HG03045 (cell line): ENCODE results near the gene MYO9B.

Experiments
- ATAC-seq: cut with Tn5 transposase; IDR thresholded peaks from one replicate; pipeline ENCODE4 v1.9.1; 2021; ENCODE audit warnings: mild to moderate bottlenecking, moderate library complexity; ENCODE audit not compliant: unreplicated experiment

The MYO9B gene

DNA sequence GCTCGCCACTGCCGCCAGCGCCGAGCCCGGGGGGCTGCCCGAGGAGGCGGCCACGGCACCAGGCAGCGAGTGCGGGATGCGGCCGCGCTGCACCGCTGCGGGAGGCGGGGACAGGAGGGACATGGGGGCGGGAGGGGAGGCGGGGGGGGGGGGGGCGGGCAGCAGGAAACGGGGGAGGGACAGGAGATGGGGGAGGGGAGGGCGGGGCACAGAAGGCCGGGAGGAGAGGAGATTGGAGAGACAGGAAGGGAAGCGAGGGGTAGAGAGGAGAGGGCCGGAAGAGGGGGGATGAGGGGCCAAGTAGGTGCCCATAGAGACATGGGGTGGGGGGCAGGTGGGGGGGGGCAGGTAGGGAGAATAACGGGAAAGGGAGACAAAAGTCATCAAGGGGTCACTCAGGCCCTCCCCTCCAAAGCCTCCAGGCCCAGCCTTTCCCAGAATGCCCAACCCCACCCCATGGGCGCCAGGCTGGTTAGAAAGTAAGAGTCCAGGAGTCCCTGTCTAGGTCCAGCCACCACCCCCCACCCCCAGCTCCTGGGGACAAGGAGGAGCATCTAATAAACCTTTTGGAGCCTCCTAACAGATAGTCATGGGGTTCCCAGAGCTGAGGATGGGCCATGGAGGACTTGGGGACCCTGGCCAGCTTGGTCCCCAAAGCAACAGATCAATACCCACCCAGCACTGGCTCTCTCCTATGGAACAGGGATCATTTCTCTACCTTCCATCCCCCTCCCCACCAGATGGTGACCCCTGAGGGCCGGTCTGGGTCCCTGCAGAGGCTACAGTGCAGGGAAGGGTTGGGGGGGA is 160.6 kb downstream of the MYO9B start:
- ATAC-seq = peak; percentile 12

- no peak for ATAC-seq
These were observed 161.4 kb downstream of the MYO9B start for GRCh38 chr19:17236811-17237543.

DNA sequence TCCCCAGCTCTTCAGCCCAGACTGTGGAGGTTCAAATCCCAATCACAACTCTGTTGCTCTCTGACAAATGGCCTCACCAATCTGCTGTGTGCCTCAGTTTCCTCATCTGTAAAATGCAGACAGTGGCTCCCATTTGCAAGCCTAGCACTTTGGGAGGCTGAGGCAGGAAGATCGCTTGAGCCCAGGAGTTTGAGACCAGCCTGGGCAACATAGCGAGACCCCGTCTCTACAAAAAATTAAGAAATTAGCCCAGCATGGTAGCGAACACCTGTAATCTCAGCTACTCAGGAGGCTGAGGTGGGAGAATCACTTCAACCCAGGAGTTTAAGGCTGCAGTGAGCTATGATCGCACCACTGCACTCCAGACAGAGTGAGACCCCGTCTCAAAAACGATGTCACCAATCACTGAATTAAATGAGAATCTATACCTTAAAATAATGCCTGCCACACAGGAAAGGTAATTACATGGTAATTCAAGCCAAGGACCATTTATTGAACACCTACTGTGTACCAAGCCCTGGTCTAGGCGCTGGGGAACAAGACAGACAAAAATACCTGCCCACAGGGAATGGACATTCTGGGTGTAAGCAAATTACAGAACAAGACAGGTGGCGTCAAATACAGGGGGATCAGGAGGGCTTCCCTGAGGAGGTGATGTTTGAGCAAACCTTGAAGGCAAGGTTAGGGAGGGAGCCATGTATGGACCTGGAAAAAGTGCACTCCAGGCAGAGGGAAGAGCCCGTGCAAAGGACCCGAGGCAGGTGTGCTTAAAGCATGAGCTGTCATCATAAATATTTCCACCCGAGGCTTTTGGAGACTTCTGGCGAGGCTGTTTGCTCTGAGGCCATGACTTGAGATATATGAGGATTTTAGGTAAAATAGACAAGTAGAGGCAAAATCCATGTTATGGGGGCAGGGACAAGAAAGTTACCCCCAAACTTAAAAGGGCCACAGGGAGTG is 162.4 kb downstream of the MYO9B start:
- no peak for ATAC-seq

DNA sequence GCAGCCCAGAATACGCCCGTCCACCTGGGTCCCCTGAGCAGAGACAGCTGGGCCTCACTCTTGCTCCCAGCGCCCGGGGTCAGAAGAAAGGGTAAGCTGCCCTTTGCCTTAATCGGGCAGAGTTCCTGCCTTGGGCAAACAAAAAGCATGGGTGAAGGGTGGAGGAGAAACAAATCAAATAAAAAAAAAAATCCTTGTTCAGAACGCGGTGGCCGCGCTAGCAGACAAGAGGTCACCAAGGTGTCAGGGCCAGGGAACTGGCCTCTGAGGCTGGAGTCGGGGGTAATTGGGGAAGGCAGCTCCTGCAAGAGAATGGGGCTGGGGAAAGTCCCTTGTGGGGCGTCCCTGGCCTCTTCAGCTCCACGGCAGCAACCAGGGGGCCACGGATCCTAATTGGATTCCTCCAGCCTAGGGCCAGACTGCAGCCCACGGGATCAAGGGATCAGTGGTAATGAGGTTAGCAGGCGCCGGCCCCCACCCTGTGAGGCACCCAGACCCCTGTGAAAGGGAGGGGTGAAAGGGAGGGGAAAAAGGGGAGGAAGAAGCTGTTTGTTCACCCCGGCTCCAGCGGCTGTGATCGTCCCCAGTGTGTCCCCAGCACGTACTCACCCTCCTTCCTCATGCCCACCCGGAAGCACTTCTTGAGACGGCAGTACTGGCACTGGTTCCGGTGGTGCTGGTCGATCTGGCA is 164.6 kb downstream of the MYO9B start:
- no peak for ATAC-seq

- ATAC-seq = no peak
These were observed 165.3 kb downstream of the MYO9B start for GRCh38 chr19:17240826-17241399.

DNA sequence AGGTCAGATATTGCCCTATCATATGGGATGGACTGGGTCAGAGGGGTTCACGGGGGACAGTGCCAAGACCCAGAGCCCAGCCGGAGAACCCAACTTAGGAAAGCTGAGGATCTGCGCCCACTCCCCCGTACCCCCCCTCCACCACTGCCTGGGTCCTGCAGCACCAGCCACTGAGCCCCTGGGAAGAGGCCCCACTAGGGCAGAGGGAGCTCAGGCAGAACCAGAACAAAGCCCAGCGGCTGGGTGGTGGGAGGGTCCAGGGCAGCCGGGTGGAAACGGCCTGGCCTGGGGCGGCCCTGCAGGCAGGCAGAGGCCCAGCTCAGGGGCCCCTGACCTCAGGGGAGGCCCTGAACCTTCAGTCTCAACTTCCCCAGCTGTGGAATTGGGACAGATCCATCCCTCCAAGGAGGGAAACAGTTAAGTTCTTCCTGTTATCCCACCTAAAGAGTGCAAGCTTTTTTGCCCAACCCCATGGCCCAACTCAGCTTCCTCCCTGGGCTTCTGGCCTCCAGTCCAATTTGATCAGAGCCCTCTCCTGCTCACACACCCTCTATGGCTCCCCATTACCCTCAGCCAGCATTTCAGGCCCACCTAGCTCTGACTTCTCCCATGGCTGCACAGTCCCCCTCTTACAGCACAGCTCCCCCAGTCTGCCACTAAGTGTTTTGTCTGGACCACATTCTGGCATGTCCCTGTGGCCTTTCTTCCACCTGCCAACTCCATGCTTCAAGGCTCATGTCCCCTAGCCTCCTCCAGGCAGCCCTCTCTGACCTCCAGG is 167.0 kb downstream of the MYO9B start:
- ATAC-seq = no peak

- ATAC-seq = no peak
These were observed 167.7 kb downstream of the MYO9B start for GRCh38 chr19:17243211-17243829.

DNA sequence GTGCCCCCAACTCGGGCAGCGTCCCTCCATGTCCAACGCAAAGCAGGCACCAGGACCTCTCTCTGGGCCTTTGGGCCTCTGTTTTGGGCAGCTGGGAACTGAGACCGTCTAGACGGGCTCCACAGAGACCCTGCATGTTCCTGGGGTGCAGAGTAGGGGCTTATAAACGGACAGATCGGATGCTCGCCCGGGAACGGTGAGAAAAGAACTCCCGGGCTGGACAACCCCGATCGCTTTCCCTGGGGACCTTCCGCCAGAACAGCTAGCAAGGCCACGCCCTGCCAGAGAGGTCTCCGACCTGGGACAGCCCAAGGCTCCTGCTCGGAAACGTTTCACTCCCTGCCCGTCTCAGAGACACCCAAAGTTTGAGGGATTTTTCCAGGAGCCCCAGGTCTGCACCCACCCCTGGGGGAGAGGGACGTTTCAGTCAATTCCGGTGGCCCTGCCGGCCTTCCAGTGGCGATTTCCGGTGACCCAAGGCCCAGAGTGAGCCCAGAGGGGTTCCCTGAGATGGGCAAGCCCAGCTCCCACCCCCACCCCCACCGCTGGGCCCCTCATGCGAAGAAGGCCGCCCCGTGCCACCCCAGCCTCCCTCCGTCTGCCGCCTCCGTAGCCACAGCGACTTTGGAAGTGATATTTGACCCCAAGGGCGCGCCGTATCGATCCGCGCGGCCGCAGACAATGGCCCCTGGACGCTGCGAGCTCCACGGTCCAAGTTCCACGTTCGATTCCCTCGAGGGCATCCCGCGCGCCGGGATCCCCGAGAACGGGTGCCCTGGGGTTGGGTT is 168.4 kb downstream of the MYO9B start:
- ATAC-seq = no peak

DNA sequence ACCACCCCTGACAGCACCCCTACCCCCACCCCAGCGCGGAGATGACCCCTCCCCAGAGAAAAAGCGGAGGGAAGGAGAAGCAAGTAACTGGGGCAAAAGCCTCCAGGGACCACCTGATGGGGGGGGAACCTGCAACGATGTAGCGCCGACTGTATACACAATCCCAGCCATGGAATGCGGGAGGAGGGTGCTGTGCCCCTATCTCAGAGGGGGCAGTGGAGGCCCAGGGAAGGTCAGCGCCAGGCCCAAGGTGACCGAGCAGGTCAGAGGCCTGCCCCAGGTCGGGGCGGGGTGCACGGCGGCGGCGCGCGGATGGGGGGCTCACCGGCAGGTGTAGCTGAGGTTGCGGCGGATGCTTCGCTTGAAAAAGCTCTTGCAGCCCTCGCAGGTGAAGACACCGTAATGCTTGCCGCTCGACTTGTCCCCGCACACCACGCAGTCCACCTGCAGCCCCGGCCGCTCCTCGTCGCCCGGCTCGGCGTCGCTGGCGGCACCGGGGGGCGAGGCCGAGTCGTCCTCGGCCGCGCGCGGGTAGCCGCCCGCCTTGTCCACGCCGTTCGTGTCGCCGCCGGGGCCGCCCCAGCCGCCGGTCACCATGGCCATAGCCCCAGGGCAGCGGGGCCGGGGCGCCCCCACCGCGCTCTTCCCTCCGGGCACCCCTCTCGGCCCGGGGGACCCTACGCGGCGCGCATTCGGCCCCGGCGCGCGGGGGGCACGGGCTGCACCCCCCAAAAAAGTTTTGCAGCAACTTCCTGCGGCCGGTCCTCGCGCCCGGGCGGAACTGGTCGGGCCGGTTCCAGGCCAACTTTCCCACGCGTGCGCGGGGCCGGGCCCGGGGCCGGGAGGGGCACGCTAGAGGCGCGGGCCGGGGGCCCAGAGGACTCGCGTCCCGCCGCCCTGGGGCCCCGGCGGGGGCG is 169.3 kb downstream of the MYO9B start:
- ATAC-seq = peak; percentile 5

- peak; percentile 21 for ATAC-seq
These were observed 170.0 kb downstream of the MYO9B start, which contains the start of gene NR2F6 for GRCh38 chr19:17245535-17245984. Gene NR2F6, minus strand, starts transcription at chr19:17245919. Its CDS starts 699 bp downstream, at chr19:17245220.

DNA sequence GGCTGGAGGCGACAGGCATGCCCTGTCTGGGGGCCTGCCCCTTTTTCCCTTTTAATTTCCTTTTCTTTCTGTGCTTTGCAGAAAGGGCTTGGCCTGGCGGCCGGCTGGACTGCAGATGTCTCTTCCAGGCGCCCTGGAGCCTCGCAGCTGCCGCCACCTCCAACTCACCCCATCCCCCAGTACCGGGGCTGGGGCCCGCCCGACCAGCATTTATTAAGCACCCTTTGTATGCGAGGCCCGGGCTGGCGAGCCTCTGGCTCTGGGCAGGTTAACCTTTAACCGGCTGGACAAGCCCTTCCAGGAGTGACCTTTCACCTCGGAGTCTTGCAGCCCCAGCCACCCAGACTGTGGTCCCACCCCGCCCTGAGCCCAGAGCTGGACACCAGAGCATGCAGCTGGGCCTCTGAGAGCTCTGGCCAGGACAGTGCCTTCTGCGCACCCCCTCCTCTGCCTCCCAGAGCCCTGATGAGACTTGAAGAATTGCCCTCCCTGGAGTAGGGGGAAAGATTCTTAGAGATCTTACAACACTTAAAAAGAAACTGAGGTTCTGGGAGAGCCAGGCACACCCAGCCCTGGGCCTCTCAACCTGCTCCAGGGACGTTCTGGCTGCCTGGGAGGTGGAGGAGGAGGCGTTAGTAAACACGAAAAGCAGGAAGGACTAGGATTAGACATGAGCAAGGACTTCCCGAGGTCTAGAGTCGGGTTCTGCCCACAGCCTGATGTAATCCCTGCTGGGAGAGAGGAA is 171.3 kb downstream of the MYO9B start:
- ATAC-seq = peak; percentile 6

GRCh38 chr19:17248011-17248776 is 172.6 kb downstream of the MYO9B start:
- ATAC-seq = no peak

GRCh38 chr19:17249887-17250548 is 174.4 kb downstream of the MYO9B start:
- ATAC-seq = no peak

GRCh38 chr19:17254636-17255035 is 179.1 kb downstream of the MYO9B start:
- no peak for ATAC-seq

DNA sequence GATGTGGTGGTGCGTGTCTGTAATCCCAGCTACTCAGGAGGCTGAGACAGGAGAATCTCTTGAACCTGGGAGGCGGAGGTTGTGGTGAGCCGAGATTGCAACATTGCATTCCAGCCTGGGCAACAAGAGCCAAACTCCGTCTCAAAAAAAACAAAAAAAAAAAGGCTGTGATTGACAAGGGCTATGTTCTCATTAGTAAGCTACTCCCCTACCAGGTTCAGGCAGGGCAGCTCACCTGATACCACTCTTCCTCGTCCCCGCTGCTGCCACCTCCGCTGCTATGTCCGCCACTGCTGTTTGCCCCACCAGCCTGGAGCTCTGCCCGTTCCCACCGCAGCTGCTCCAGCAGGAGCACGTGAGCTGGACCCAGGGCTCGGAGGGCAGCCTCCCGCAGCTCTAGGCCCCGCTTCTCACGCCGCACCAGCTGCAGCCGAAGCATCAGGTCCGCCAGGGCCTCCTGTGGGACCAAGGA is 179.6 kb downstream of the MYO9B start:
- no peak for ATAC-seq
